GM12865 (cell line): ENCODE results near the gene BBS1.

Experiments
- DNase-seq: peaks from one replicate; pipeline ENCODE4 v3.0.0; 2010; ENCODE audit warnings: low read depth
- H3K4me3 ChIP-seq: 2 replicates; pipeline ENCODE4 v1.5.1; 2011; ENCODE audit warnings: mild to moderate bottlenecking, low read depth, low read length, control low read depth
- TF ChIP-seq, protein P1 (sequence below): IDR thresholded peaks from 2 replicates; pipeline ENCODE4 v1.5.1; 2011; ENCODE audit warnings: low read length, control low read depth, low read depth, inconsistent platforms; ENCODE audit not compliant: insufficient read depth; ENCODE audit errors: missing control alignments

Gene BBS1

DNA sequence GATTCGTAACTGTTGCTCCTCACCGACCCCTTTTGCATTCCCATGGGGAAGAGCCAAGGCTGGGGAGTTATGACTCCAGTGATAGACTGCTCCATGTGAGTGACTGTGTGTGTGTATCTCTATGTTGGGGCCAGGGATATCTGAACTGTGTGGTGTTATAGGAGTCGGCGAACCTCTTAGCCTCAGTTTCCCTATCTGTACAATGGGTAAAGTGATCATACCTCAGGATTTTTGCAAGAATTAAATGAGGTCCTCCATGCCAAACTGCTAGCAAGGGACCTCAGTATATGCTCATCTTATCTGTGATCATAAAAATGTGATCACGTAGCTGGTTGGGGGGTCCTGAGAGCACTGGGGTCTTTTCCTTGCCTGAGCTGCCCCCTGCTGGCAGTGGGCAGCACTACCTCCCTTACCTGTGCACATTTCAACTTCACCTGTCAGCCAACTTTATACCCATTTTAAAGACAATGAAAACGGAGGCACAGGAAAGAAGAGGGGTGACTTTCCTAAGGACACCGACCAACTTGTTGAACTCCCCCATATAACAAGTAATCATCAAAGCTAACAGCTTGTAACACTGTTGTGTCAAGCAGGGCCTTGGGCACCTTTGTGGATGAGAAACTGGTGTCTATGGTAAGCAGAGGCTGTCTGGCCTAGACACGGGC lies 31.6 kb upstream of the BBS1 start:
- TF ChIP-seq, protein P1, sequence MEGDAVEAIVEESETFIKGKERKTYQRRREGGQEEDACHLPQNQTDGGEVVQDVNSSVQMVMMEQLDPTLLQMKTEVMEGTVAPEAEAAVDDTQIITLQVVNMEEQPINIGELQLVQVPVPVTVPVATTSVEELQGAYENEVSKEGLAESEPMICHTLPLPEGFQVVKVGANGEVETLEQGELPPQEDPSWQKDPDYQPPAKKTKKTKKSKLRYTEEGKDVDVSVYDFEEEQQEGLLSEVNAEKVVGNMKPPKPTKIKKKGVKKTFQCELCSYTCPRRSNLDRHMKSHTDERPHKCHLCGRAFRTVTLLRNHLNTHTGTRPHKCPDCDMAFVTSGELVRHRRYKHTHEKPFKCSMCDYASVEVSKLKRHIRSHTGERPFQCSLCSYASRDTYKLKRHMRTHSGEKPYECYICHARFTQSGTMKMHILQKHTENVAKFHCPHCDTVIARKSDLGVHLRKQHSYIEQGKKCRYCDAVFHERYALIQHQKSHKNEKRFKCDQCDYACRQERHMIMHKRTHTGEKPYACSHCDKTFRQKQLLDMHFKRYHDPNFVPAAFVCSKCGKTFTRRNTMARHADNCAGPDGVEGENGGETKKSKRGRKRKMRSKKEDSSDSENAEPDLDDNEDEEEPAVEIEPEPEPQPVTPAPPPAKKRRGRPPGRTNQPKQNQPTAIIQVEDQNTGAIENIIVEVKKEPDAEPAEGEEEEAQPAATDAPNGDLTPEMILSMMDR = peak; percentile 88
- peak overlapping the region; percentile 76 for H3K4me3 ChIP-seq
- DNase-seq = peak; percentile 63

- DNase-seq = peak; percentile 34
- TF ChIP-seq, protein P1 = no peak
- peak overlapping the region; percentile 76 for H3K4me3 ChIP-seq
Observed at GRCh38 chr11:66479394-66480116, 30.9 kb upstream of the BBS1 start.

GRCh38 chr11:66480117-66480938 lies 30.1 kb upstream of the BBS1 start, which contains the start of gene DPP3:
Gene DPP3 (plus strand): TSS chr11:66480434. CDS start chr11:66482201, 1,767 bp downstream.
- DNase-seq = peak; percentile 98
- H3K4me3 ChIP-seq = peak within 1 kb of the TSS; percentile 76
- TF ChIP-seq, protein P1 = no peak

- no peak for DNase-seq
- no peak overlapping the region for H3K4me3 ChIP-seq
- TF ChIP-seq, protein P1 = no peak
Observed at GRCh38 chr11:66484806-66485380, 25.5 kb upstream of the BBS1 start.

- no peak for DNase-seq
- TF ChIP-seq, protein P1 = no peak
- no peak overlapping the region for H3K4me3 ChIP-seq
Observed at GRCh38 chr11:66488957-66489356, 21.5 kb upstream of the BBS1 start.

GRCh38 chr11:66489636-66490035 lies 20.8 kb upstream of the BBS1 start:
- TF ChIP-seq, protein P1 = no peak
- H3K4me3 ChIP-seq = no peak overlapping the region
- DNase-seq = no peak
